Naive thymus-derived CD4-positive, alpha-beta T cell (primary cell): ENCODE data around the gene MUC6. TPM values are rescaled to one million over a fixed set of nuclear protein-coding genes. Genes with fewer than 3 reads are reported as not detected.

Experiments used
- ATAC-seq: fragments of 150-1000 bp; cut with Tn5 transposase; 2 replicates; pipeline ENCODE4 v1.10.0; 2021; ENCODE audit warnings: mild to moderate bottlenecking, moderate library complexity
- CTCF ChIA-PET: fragments of 350-600 bp; sonication (Branson Sonifier 250); formaldehyde crosslinking; loops from one replicate; lab custom pipeline; 2021; ENCODE audit warnings: antibody characterized with exemption; lab: Charles Lee
- POLR2A ChIA-PET: fragments of 350-600 bp; sonication (Branson Sonifier 250); formaldehyde crosslinking; loops from one replicate; lab custom pipeline; 2021; ENCODE audit warnings: antibody characterized with exemption, inconsistent platforms; lab: Charles Lee
- DNase-seq, 9 donors: peaks; one replicate each; pipeline versions ENCODE4 v3.0.0 to v3.0.0-alpha.2; 2020 to 2022; ENCODE audit warnings: mixed read lengths in 1 of 9
- H3K27ac ChIP-seq: one replicate; pipeline ENCODE4 v1.7.0; 2013; ENCODE audit warnings: mild to moderate bottlenecking, low read depth, low read length, moderate library complexity
- H3K27me3 ChIP-seq, 2 donors: one replicate each; pipeline ENCODE4 v1.7.0; 2013; ENCODE audit warnings: low read length in 2 of 2, mild to moderate bottlenecking in 2 of 2, moderate library complexity in 2 of 2; ENCODE audit not compliant: control insufficient read depth in 2 of 2, insufficient read depth in 2 of 2
- H3K36me3 ChIP-seq, 3 experiments: 1 replicate in 2 of 3; 2 replicates in 1 of 3; pipeline ENCODE4 v1.7.0; 2013; ENCODE audit warnings: low read length in 3 of 3, mild to moderate bottlenecking in 3 of 3, moderate library complexity in 1 of 3; ENCODE audit not compliant: insufficient read depth in 3 of 3, control insufficient read depth in 2 of 3
- H3K4me1 ChIP-seq, 2 donors: one replicate each; pipeline ENCODE4 v1.7.0; 2013; ENCODE audit warnings: low read length in 2 of 2, mild to moderate bottlenecking in 2 of 2, moderate library complexity in 1 of 2; ENCODE audit not compliant: control insufficient read depth in 2 of 2, insufficient read depth in 2 of 2
- H3K4me3 ChIP-seq: 2 replicates; pipeline ENCODE4 v1.7.0; 2013; ENCODE audit warnings: mild to moderate bottlenecking, low read length
- H3K9me3 ChIP-seq, 3 experiments: 1 replicate in 2 of 3; 2 replicates in 1 of 3; pipeline ENCODE4 v1.7.0; 2013; ENCODE audit warnings: low read length in 3 of 3; ENCODE audit not compliant: control insufficient read depth in 2 of 3
- H3K27ac Mint-ChIP-seq, 9 donors: one replicate each; pipeline ENCODE4 v1.8.0; 2020 to 2022; ENCODE audit warnings: mixed read lengths in 9 of 9, mild to moderate bottlenecking in 8 of 9, moderate library complexity in 5 of 9, inconsistent platforms in 2 of 9
- H3K27me3 Mint-ChIP-seq, 5 donors: one replicate each; pipeline ENCODE4 v1.8.0; 2021 to 2022; ENCODE audit warnings: mixed read lengths in 5 of 5, mild to moderate bottlenecking in 1 of 5
- H3K36me3 Mint-ChIP-seq, 5 donors: one replicate each; pipeline ENCODE4 v1.8.0; 2020 to 2022; ENCODE audit warnings: mixed read lengths in 5 of 5, mild to moderate bottlenecking in 3 of 5, inconsistent platforms in 1 of 5
- H3K4me1 Mint-ChIP-seq, 7 donors: one replicate each; pipeline ENCODE4 v1.8.0; 2020 to 2022; ENCODE audit warnings: mixed read lengths in 7 of 7, mild to moderate bottlenecking in 3 of 7, inconsistent platforms in 1 of 7
- H3K4me3 Mint-ChIP-seq, 10 donors: one replicate each; pipeline ENCODE4 v1.8.0; 2020 to 2022; ENCODE audit warnings: mild to moderate bottlenecking in 10 of 10, mixed read lengths in 10 of 10, moderate library complexity in 6 of 10, inconsistent platforms in 2 of 10
- H3K9me3 Mint-ChIP-seq, 11 donors: one replicate each; pipeline ENCODE4 v1.8.0; 2020 to 2022; ENCODE audit warnings: mixed read lengths in 11 of 11, mild to moderate bottlenecking in 4 of 11, inconsistent platforms in 1 of 11, moderate library complexity in 1 of 11
- intact Hi-C, 2 donors: fragments of 100-400 bp; cut with micrococcal nuclease; formaldehyde crosslinking; loops; one replicate each; pipeline ENCODE4 v1.15.1; 2023
- polyA plus RNA-seq, 2 donors: library from polyadenylated mRNA; unstranded; fragments of 300-500 nt; fragmentation: Illumina TruSeq; gene quantifications; one replicate each; pipeline ENCODE4 v1.2.3, GENCODE V29; 2021
- total RNA-seq, 6 experiments: library from RNA in 5 of 6; stranded (reverse) in 5 of 6; gene quantifications; 1 replicate in 5 of 6; 2 replicates in 1 of 6; pipeline ENCODE4 v1.2.3 and lab custom pipeline; 2021 to 2026

The MUC6 gene
- total and polyA plus RNA-seq, 7 experiments from 2014 or later: not detected

- Histone ChIP-seq H3K4me3 (no peak overlapping the region), H3K27ac (no peak overlapping the region), H3K36me3 (no peaks in the 10 kb centered on the region), H3K4me1 (no peaks in the 10 kb centered on the region), H3K27me3 (no peaks in the 10 kb centered on the region), H3K9me3 (no peaks in the 10 kb centered on the region)
- H3K4me3 Mint-ChIP-seq: no peak overlapping the region
- no peak overlapping the region for H3K27ac Mint-ChIP-seq
- H3K27me3 Mint-ChIP-seq: no peaks in the 10 kb centered on the region
- DNase-seq (no peak), ATAC-seq (no peak)
- no peaks in the 10 kb centered on the region for H3K36me3 Mint-ChIP-seq
- CTCF ChIA-PET: no interaction called here
- H3K4me1 Mint-ChIP-seq: no peaks in the 10 kb centered on the region
- H3K9me3 Mint-ChIP-seq: no peaks in the 10 kb centered on the region
- intact Hi-C loops: no loop called here
- POLR2A ChIA-PET: no interaction called here
Observed at GRCh38 chr11:1082346-1082727, 45.8 kb upstream of the MUC6 start.

GRCh38 chr11:1081601-1082311, 45.2 kb upstream of the MUC6 start:
- DNase-seq (peak in 1 of 9 donors; percentile 4), ATAC-seq (no peak)
- Mint-ChIP-seq H3K27me3 (no peaks in the 10 kb centered on the region), H3K4me1 (no peaks in the 10 kb centered on the region), H3K27ac (no peak overlapping the region), H3K9me3 (no peaks in the 10 kb centered on the region), H3K36me3 (no peaks in the 10 kb centered on the region), H3K4me3 (no peak overlapping the region)
- Histone ChIP-seq H3K36me3 (no peaks in the 10 kb centered on the region), H3K9me3 (no peaks in the 10 kb centered on the region), H3K27ac (no peak overlapping the region), H3K4me1 (no peaks in the 10 kb centered on the region), H3K27me3 (no peaks in the 10 kb centered on the region), H3K4me3 (no peak overlapping the region)
- intact Hi-C loops: no loop called here
- ChIA-PET CTCF (no interaction called here), POLR2A (no interaction called here)

- H3K4me3 ChIP-seq: no peak overlapping the region
- Mint-ChIP-seq H3K27ac (no peak overlapping the region), H3K9me3 (no peaks in the 10 kb centered on the region), H3K27me3 (no peaks in the 10 kb centered on the region), H3K36me3 (no peaks in the 10 kb centered on the region), H3K4me1 (no peaks in the 10 kb centered on the region), H3K4me3 (no peak overlapping the region)
- ChIA-PET CTCF (no interaction called here), POLR2A (no interaction called here)
- no peaks in the 10 kb centered on the region for H3K36me3 ChIP-seq
- no peak overlapping the region for H3K27ac ChIP-seq
- H3K9me3 ChIP-seq: no peaks in the 10 kb centered on the region
- no peaks in the 10 kb centered on the region for H3K4me1 ChIP-seq
- no peak for DNase-seq
- no peak for ATAC-seq
- no peaks in the 10 kb centered on the region for H3K27me3 ChIP-seq
- intact Hi-C loops: no loop called here
Observed at GRCh38 chr11:1078191-1078601, 41.7 kb upstream of the MUC6 start.

- no peak overlapping the region for H3K4me3 ChIP-seq
- no peak overlapping the region for H3K27ac ChIP-seq
- Mint-ChIP-seq H3K9me3 (no peaks in the 10 kb centered on the region), H3K4me1 (no peaks in the 10 kb centered on the region), H3K27me3 (no peaks in the 10 kb centered on the region), H3K27ac (no peak overlapping the region), H3K4me3 (no peak overlapping the region), H3K36me3 (no peaks in the 10 kb centered on the region)
- POLR2A ChIA-PET: no interaction called here
- no peak for DNase-seq
- no peaks in the 10 kb centered on the region for H3K4me1 ChIP-seq
- intact Hi-C loops: no loop called here
- no peak for ATAC-seq
- H3K9me3 ChIP-seq: no peaks in the 10 kb centered on the region
- no peaks in the 10 kb centered on the region for H3K27me3 ChIP-seq
- CTCF ChIA-PET: no interaction called here
- H3K36me3 ChIP-seq: no peaks in the 10 kb centered on the region
Observed at GRCh38 chr11:1077417-1078119, 41.0 kb upstream of the MUC6 start.

GRCh38 chr11:1077033-1077416, 40.5 kb upstream of the MUC6 start:
- no peak overlapping the region for H3K27ac ChIP-seq
- ChIA-PET CTCF (no interaction called here), POLR2A (no interaction called here)
- no peaks in the 10 kb centered on the region for H3K27me3 ChIP-seq
- no peaks in the 10 kb centered on the region for H3K4me1 ChIP-seq
- H3K4me1 Mint-ChIP-seq: no peaks in the 10 kb centered on the region
- no peaks in the 10 kb centered on the region for H3K36me3 Mint-ChIP-seq
- intact Hi-C loops: no loop called here
- no peaks in the 10 kb centered on the region for H3K36me3 ChIP-seq
- H3K9me3 ChIP-seq: no peaks in the 10 kb centered on the region
- H3K4me3 Mint-ChIP-seq: no peak overlapping the region
- ATAC-seq (no peak), DNase-seq (no peak)
- H3K4me3 ChIP-seq: no peak overlapping the region
- no peaks in the 10 kb centered on the region for H3K27me3 Mint-ChIP-seq
- H3K27ac Mint-ChIP-seq: no peak overlapping the region
- no peaks in the 10 kb centered on the region for H3K9me3 Mint-ChIP-seq

- no peaks in the 10 kb centered on the region for H3K4me1 Mint-ChIP-seq
- CTCF ChIA-PET: no interaction called here
- H3K4me3 Mint-ChIP-seq: no peak overlapping the region
- Histone ChIP-seq H3K4me1 (no peaks in the 10 kb centered on the region), H3K27me3 (no peaks in the 10 kb centered on the region), H3K4me3 (no peak overlapping the region), H3K9me3 (no peaks in the 10 kb centered on the region), H3K27ac (no peak overlapping the region), H3K36me3 (no peaks in the 10 kb centered on the region)
- H3K27ac Mint-ChIP-seq: no peak overlapping the region
- POLR2A ChIA-PET: no interaction called here
- DNase-seq (no peak), ATAC-seq (no peak)
- H3K27me3 Mint-ChIP-seq: peaks cover 0 to 4% (median 0%) of the 10 kb centered on the region in 5 donors
- H3K36me3 Mint-ChIP-seq: no peaks in the 10 kb centered on the region
- no peaks in the 10 kb centered on the region for H3K9me3 Mint-ChIP-seq
- intact Hi-C loops: no loop called here
Observed at GRCh38 chr11:1076061-1076665, 39.6 kb upstream of the MUC6 start.
